ENCODE results near the gene FRMD3.

The FRMD3 gene

DNA sequence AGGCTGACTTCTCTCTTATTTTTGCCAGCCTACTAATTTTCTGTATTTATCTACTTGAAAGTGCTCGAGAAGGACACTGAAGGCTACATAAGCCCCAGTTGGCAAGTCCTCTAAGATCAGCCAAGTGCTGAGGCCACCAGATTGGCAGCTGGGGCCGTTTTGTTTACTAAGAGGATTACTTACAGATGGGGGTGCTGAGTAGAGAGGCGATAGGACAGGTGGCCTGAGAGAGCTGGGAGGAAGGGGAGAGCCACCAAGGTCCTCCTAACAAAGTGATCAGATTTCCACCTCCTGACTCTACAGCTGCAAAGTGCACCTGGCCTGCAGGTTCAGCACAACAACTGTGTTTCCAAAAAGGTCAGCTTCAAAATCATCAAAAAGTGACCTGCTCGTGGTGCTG lies 32.9 kb downstream of the FRMD3 start:
- TF ChIP-seq, protein P1, sequence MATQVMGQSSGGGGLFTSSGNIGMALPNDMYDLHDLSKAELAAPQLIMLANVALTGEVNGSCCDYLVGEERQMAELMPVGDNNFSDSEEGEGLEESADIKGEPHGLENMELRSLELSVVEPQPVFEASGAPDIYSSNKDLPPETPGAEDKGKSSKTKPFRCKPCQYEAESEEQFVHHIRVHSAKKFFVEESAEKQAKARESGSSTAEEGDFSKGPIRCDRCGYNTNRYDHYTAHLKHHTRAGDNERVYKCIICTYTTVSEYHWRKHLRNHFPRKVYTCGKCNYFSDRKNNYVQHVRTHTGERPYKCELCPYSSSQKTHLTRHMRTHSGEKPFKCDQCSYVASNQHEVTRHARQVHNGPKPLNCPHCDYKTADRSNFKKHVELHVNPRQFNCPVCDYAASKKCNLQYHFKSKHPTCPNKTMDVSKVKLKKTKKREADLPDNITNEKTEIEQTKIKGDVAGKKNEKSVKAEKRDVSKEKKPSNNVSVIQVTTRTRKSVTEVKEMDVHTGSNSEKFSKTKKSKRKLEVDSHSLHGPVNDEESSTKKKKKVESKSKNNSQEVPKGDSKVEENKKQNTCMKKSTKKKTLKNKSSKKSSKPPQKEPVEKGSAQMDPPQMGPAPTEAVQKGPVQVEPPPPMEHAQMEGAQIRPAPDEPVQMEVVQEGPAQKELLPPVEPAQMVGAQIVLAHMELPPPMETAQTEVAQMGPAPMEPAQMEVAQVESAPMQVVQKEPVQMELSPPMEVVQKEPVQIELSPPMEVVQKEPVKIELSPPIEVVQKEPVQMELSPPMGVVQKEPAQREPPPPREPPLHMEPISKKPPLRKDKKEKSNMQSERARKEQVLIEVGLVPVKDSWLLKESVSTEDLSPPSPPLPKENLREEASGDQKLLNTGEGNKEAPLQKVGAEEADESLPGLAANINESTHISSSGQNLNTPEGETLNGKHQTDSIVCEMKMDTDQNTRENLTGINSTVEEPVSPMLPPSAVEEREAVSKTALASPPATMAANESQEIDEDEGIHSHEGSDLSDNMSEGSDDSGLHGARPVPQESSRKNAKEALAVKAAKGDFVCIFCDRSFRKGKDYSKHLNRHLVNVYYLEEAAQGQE (IDR thresholded peaks at IDR 0.05; ENCODE audit: low read depth) = no peak
- TF ChIP-seq EGR1 (IDR thresholded peaks at IDR 0.05) (no peak), NFIC (IDR thresholded peaks at IDR 0.05) (no peak), CEBPB (IDR thresholded peaks at IDR 0.05) (no peak), FOXM1 (IDR thresholded peaks at IDR 0.05; ENCODE audit: borderline replicate concordance, low read depth) (no peak), RAD21 (IDR thresholded peaks at IDR 0.05; ENCODE audit: low read depth) (no peak), TCF12 (IDR thresholded peaks at IDR 0.05; ENCODE audit: low read depth) (no peak), EP300 (IDR thresholded peaks at IDR 0.05; ENCODE audit: borderline replicate concordance) (no peak), ZBTB7A (IDR thresholded peaks at IDR 0.05; ENCODE audit: low read depth) (no peak), YY1 (IDR thresholded peaks at IDR 0.05; ENCODE audit: low read depth) (no peak), CREB1 (IDR thresholded peaks at IDR 0.05; ENCODE audit: low read depth) (no peak), TEAD4 (IDR thresholded peaks at IDR 0.05) (no peak), TAF1 (IDR thresholded peaks at IDR 0.05; ENCODE audit: low read depth) (no peak)
- TF ChIP-seq, protein P2, sequence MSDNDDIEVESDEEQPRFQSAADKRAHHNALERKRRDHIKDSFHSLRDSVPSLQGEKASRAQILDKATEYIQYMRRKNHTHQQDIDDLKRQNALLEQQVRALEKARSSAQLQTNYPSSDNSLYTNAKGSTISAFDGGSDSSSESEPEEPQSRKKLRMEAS (IDR thresholded peaks at IDR 0.05) = no peak
- TF ChIP-seq, protein P3, sequence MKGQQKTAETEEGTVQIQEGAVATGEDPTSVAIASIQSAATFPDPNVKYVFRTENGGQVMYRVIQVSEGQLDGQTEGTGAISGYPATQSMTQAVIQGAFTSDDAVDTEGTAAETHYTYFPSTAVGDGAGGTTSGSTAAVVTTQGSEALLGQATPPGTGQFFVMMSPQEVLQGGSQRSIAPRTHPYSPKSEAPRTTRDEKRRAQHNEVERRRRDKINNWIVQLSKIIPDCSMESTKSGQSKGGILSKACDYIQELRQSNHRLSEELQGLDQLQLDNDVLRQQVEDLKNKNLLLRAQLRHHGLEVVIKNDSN (IDR thresholded peaks at IDR 0.05) = no peak

GRCh38 chr9:83503866-83504265 lies 34.3 kb downstream of the FRMD3 start:
- no peak for TF ChIP-seq CEBPB (IDR thresholded peaks at IDR 0.05)

DNA sequence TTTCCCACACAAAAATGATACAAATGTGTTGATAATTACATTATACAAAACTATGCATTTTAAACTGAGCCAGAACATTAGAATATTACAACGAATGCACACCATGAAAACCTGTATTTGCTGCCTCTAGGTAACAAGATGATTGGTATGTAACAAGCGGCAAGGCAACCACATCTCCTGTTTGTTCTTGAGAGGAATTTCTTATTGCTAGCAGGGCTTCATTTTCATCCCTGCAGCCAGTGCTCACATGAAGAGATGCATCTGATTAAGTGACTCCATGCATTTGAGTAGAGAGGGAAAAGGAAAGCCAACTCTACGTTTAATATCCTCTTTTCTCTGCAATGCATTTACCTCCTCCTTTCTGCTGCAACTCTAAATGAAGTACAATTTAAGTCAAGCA lies 36.6 kb downstream of the FRMD3 start:
- no peak for TF ChIP-seq EGR1 (IDR thresholded peaks at IDR 0.05)
- TF ChIP-seq YY1 (IDR thresholded peaks at IDR 0.05; ENCODE audit: low read depth) = no peak
- TF ChIP-seq, protein P1 (IDR thresholded peaks at IDR 0.05; ENCODE audit: low read depth) = no peak
- TF ChIP-seq CEBPB (IDR thresholded peaks at IDR 0.05) = no peak

DNA sequence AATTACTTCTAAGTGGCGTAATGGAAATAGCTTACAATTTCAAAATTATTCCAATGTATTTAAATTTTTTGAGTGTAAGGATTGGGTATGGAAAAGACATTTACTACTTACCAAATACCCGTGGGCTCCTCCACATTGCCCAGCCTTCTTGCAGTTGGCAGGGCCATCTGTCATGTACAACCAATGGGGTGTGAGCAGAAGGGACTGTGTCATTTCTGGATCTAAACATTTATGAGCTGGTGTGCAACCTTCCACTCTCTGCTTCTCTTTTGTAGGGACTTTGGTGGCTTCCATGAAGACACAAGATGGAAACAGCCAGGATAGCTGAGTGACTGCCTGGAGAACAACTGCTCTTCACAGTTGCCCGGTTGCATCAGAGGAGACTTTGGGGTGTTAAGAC lies 40.8 kb downstream of the FRMD3 start:
- TF ChIP-seq ZBTB7A (IDR thresholded peaks at IDR 0.05; ENCODE audit: low read depth) (no peak), TCF12 (IDR thresholded peaks at IDR 0.05; ENCODE audit: low read depth) (no peak), CEBPB (IDR thresholded peaks at IDR 0.05) (no peak), RAD21 (IDR thresholded peaks at IDR 0.05; ENCODE audit: low read depth) (no peak), TAF1 (IDR thresholded peaks at IDR 0.05; ENCODE audit: low read depth) (no peak), FOXM1 (IDR thresholded peaks at IDR 0.05; ENCODE audit: borderline replicate concordance, low read depth) (no peak), CREB1 (IDR thresholded peaks at IDR 0.05; ENCODE audit: low read depth) (no peak), TEAD4 (IDR thresholded peaks at IDR 0.05) (no peak), YY1 (IDR thresholded peaks at IDR 0.05; ENCODE audit: low read depth) (no peak), EP300 (IDR thresholded peaks at IDR 0.05; ENCODE audit: borderline replicate concordance) (no peak), EGR1 (IDR thresholded peaks at IDR 0.05) (no peak), NFIC (IDR thresholded peaks at IDR 0.05) (no peak)
- TF ChIP-seq, protein P3 (IDR thresholded peaks at IDR 0.05) = no peak
- TF ChIP-seq, protein P2 (IDR thresholded peaks at IDR 0.05) = no peak
- TF ChIP-seq, protein P1 (IDR thresholded peaks at IDR 0.05; ENCODE audit: low read depth) = no peak

DNA sequence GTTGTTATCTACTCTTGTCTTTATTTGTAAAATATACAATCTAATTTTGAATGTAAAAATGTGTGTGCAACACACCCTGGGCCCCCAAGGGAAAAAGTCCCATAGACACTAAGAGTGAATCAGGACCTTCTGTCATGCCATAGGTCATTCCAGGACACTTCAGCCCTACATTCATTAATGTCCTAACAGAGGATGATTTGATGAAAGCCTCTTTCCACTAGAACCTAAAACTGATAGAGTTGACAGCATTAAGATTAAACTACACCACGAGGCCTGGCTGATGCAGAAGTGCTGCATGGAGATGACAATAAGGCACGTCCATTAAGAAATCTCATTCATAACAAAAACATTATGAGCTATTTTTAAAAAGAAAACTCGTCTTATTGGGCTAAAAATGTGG lies 46.2 kb downstream of the FRMD3 start:
- TF ChIP-seq TEAD4 (IDR thresholded peaks at IDR 0.05) = no peak
- TF ChIP-seq YY1 (IDR thresholded peaks at IDR 0.05; ENCODE audit: low read depth) = no peak
- TF ChIP-seq TCF12 (IDR thresholded peaks at IDR 0.05; ENCODE audit: low read depth) = no peak
- no peak for TF ChIP-seq RAD21 (IDR thresholded peaks at IDR 0.05; ENCODE audit: low read depth)
- TF ChIP-seq CEBPB (IDR thresholded peaks at IDR 0.05) = no peak
- TF ChIP-seq, protein P1 (IDR thresholded peaks at IDR 0.05; ENCODE audit: low read depth) = no peak
- no peak for TF ChIP-seq EGR1 (IDR thresholded peaks at IDR 0.05)
- TF ChIP-seq, protein P3 (IDR thresholded peaks at IDR 0.05) = no peak
- TF ChIP-seq CREB1 (IDR thresholded peaks at IDR 0.05; ENCODE audit: low read depth) = no peak
- TF ChIP-seq, protein P2 (IDR thresholded peaks at IDR 0.05) = no peak
- TF ChIP-seq TAF1 (IDR thresholded peaks at IDR 0.05; ENCODE audit: low read depth) = no peak
- no peak for TF ChIP-seq EP300 (IDR thresholded peaks at IDR 0.05; ENCODE audit: borderline replicate concordance)
- TF ChIP-seq FOXM1 (IDR thresholded peaks at IDR 0.05; ENCODE audit: borderline replicate concordance, low read depth) = no peak
- no peak for TF ChIP-seq NFIC (IDR thresholded peaks at IDR 0.05)
- no peak for TF ChIP-seq ZBTB7A (IDR thresholded peaks at IDR 0.05; ENCODE audit: low read depth)
